ENCODE data around the gene MSH2.
A peak's percentile ranks its signal among the peaks of the same experiment; 100 is the strongest.
"Not testable (repeated sequence)": the region's sequence is repeated elsewhere in the genome, so short reads cannot be mapped to it uniquely, and the experiment has no call there.

The MSH2 gene

GRCh38 chr2:47402805-47403608 is at the start of gene MSH2:
Gene MSH2 (plus strand): TSS chr2:47403156. CDS start chr2:47403192, 36 bp downstream.
- DNase-seq (ENCODE audit: low read depth, low spot score): peak; percentile 85

GRCh38 chr2:47354013-47354847 is 48.7 kb upstream of the MSH2 start:
- DNase-seq (ENCODE audit: low read depth, low spot score): no peak

- no peak for DNase-seq (ENCODE audit: low read depth, low spot score)
These were observed 48.1 kb upstream of the MSH2 start for GRCh38 chr2:47354848-47355204.

- no peak for DNase-seq (ENCODE audit: low read depth, low spot score)
These were observed 45.5 kb upstream of the MSH2 start for GRCh38 chr2:47357483-47357882.

GRCh38 chr2:47359375-47359868 is 43.5 kb upstream of the MSH2 start:
- DNase-seq (ENCODE audit: low read depth, low spot score): no peak

- DNase-seq (ENCODE audit: low read depth, low spot score): no peak
These were observed 42.7 kb upstream of the MSH2 start for GRCh38 chr2:47360283-47360682.

GRCh38 chr2:47360927-47361326 is 42.0 kb upstream of the MSH2 start:
- DNase-seq (ENCODE audit: low read depth, low spot score): no peak

- not testable (repeated sequence) for DNase-seq (ENCODE audit: low read depth, low spot score)
These were observed 41.3 kb upstream of the MSH2 start for GRCh38 chr2:47361505-47362229.

GRCh38 chr2:47373747-47374146 is 29.2 kb upstream of the MSH2 start:
- DNase-seq (ENCODE audit: low read depth, low spot score): no peak

- no peak for DNase-seq (ENCODE audit: low read depth, low spot score)
These were observed 27.6 kb upstream of the MSH2 start for GRCh38 chr2:47375307-47375706.

- no peak for DNase-seq (ENCODE audit: low read depth, low spot score)
These were observed 23.6 kb upstream of the MSH2 start for GRCh38 chr2:47379384-47379783.

- DNase-seq (ENCODE audit: low read depth, low spot score): no peak
These were observed 21.5 kb upstream of the MSH2 start for GRCh38 chr2:47381408-47381807.

- no peak for DNase-seq (ENCODE audit: low read depth, low spot score)
These were observed 16.4 kb upstream of the MSH2 start for GRCh38 chr2:47386551-47386950.

GRCh38 chr2:47388888-47389287 is 14.1 kb upstream of the MSH2 start:
- DNase-seq (ENCODE audit: low read depth, low spot score): no peak

GRCh38 chr2:47389692-47390091 is 13.3 kb upstream of the MSH2 start:
- no peak for DNase-seq (ENCODE audit: low read depth, low spot score)

GRCh38 chr2:47401789-47402554 is 984 bp upstream of the MSH2 start:
- no peak for DNase-seq (ENCODE audit: low read depth, low spot score)

GRCh38 chr2:47402555-47402804 is 476 bp upstream of the MSH2 start:
- DNase-seq (ENCODE audit: low read depth, low spot score): no peak

- DNase-seq (ENCODE audit: low read depth, low spot score): no peak
These were observed 745 bp downstream of the MSH2 start for GRCh38 chr2:47403609-47404193.

GRCh38 chr2:47404356-47404755 is 1.4 kb downstream of the MSH2 start:
- DNase-seq (ENCODE audit: low read depth, low spot score): no peak

GRCh38 chr2:47405757-47406156 is 2.8 kb downstream of the MSH2 start:
- no peak for DNase-seq (ENCODE audit: low read depth, low spot score)

- DNase-seq (ENCODE audit: low read depth, low spot score): not testable (repeated sequence)
These were observed 3.8 kb downstream of the MSH2 start for GRCh38 chr2:47406649-47407330.

All from activated naive CD8-positive, alpha-beta T cell treated with anti-CD3 and anti-CD28 coated beads, Interleukin-2, amount 50 U/mL, for 16 hours (primary cell).